Prostate gland (tissue), 2 donors: ENCODE measurements around the gene FOXE3. TPM values are rescaled to one million over a fixed set of nuclear protein-coding genes. Genes with fewer than 3 reads are reported as not detected.
A peak's percentile ranks its signal among the peaks of the same experiment; 100 is the strongest.

Experiments used
- DNase-seq: peaks from one replicate; pipeline ENCODE4 v3.0.0-alpha.2; 2019; ENCODE audit warnings: low spot score
- H3K27ac ChIP-seq, 2 donors: fragments of 200-600 bp; sonication (generic); 2 replicates each; pipeline ENCODE4 v1.5.1; 2017 to 2019
- H3K27me3 ChIP-seq: fragments of 200-600 bp; sonication (generic); replicated peaks from 2 replicates; pipeline ENCODE4 v1.5.1; 2019; ENCODE audit not compliant: insufficient read depth
- H3K36me3 ChIP-seq, 2 donors: fragments of 200-600 bp; sonication (generic); 1 replicate in 1 of 2; 2 replicates in 1 of 2; pipeline versions ENCODE4 v1.5.1 to v1.8.1; 2017 to 2019
- H3K4me1 ChIP-seq: fragments of 200-600 bp; sonication (generic); replicated peaks from 2 replicates; pipeline ENCODE4 v1.5.1; 2019
- H3K4me3 ChIP-seq, 2 donors: fragments of 200-600 bp; sonication (generic); 2 replicates each; pipeline ENCODE4 v1.5.1; 2017 to 2019
- H3K9me3 ChIP-seq: fragments of 200-600 bp; sonication (generic); 2 replicates; pipeline ENCODE4 v1.5.1; 2017
- POLR2A ChIP-seq: fragments of 450-650 bp; IDR thresholded peaks from one replicate; pipeline ENCODE4 v1.6.1; 2016; ENCODE audit warnings: antibody characterized with exemption, mild to moderate bottlenecking
- POLR2AphosphoS5 ChIP-seq: sonication (generic); formaldehyde crosslinking; IDR thresholded peaks from one replicate; pipeline ENCODE4 v1.6.1; 2017; ENCODE audit warnings: antibody characterized with exemption
- WGBS: methylation state at CpG from one replicate; pipeline ENCODE4 v1.1.5; 2018; 5-methylcytosine and 5-hydroxymethylcytosine counted together
- intact Hi-C: fragments of 100-400 bp; cut with DNase I; formaldehyde crosslinking; loops from one replicate; pipeline ENCODE4 v1.14.2; 2022
- total RNA-seq, 2 donors: library from RNA; depleted of rRNA; stranded (reverse); fragments of >200 nt; gene quantifications; one replicate each; pipeline ENCODE4 v1.1.0, GENCODE V29; 2016
- TF ChIP-seq, protein P1 (sequence below), 4 experiments: fragments of 200-600 bp in 2 of 4; fragments of 450-650 bp in 2 of 4; sonication (generic) in 2 of 4; IDR thresholded peaks; 1 replicate in 3 of 4; 2 replicates in 1 of 4; pipeline ENCODE4 v1.5.1; 2016 to 2019; ENCODE audit warnings: antibody characterized with exemption in 4 of 4, mild to moderate bottlenecking in 2 of 4, moderate library complexity in 2 of 4

FOXE3 gene
- total RNA-seq, 2 donors from 2014 or later: 0.28 TPM; not detected in 1

DNA sequence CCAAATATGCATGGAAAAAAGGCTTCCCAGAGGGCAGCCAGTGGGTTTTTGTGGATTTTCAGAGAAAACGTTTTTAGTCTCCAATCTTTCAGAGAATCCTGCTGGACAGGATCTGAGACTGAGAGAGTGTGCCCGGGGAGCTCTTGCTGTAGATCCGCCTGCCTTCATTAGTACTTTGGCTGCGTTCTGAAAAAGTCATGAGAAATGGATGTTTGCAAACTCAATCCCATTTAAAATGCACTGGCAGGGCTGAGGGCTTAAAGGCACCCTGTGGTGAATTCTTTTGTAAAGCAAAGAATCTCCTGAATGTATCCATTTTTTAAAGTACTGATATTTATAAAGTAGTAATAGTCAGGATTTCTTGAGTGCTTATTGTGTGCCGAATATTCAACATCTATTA is 44.0 kb downstream of the FOXE3 start:
- 30% methylated on average over 5 of the region's 5 CpGs for WGBS
- Histone ChIP-seq H3K4me1 (no peaks in the 10 kb centered on the region), H3K9me3 (no peaks in the 10 kb centered on the region), H3K27ac (no peak overlapping the region), H3K27me3 (no peaks in the 10 kb centered on the region), H3K36me3 (no peaks in the 10 kb centered on the region), H3K4me3 (no peak overlapping the region)
- intact Hi-C loops: no loop called here
- DNase-seq: no peak
- no peak for TF ChIP-seq POLR2A

DNA sequence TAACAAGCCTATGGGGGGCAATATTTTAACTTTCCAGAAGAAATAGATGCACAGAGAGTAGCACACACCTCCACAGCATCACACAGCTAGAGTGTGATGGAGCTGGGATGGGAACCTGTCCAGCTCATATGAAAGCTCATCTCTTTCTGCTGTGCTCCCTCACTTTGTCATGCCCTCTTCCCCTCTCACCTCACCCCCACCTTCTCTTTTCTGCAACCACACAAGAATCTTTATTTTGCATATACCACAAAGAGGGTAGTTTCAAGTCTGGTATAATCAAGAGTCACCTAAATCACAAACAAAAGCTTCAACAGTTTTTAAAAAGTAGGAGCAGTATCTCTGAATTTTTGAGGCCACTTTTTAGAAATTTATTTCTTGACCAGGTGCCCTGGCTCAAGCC is 44.4 kb downstream of the FOXE3 start:
- intact Hi-C loops: no loop called here
- no peaks in the 10 kb centered on the region for H3K9me3 ChIP-seq
- no peaks in the 10 kb centered on the region for H3K4me1 ChIP-seq
- H3K36me3 ChIP-seq: no peaks in the 10 kb centered on the region
- TF ChIP-seq POLR2AphosphoS5 (no peak), POLR2A (no peak)
- TF ChIP-seq, protein P1, sequence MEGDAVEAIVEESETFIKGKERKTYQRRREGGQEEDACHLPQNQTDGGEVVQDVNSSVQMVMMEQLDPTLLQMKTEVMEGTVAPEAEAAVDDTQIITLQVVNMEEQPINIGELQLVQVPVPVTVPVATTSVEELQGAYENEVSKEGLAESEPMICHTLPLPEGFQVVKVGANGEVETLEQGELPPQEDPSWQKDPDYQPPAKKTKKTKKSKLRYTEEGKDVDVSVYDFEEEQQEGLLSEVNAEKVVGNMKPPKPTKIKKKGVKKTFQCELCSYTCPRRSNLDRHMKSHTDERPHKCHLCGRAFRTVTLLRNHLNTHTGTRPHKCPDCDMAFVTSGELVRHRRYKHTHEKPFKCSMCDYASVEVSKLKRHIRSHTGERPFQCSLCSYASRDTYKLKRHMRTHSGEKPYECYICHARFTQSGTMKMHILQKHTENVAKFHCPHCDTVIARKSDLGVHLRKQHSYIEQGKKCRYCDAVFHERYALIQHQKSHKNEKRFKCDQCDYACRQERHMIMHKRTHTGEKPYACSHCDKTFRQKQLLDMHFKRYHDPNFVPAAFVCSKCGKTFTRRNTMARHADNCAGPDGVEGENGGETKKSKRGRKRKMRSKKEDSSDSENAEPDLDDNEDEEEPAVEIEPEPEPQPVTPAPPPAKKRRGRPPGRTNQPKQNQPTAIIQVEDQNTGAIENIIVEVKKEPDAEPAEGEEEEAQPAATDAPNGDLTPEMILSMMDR (IDR thresholded peaks at IDR 0.05): no peak
- no peak overlapping the region for H3K27ac ChIP-seq
- no peak for DNase-seq
- no peaks in the 10 kb centered on the region for H3K27me3 ChIP-seq
- H3K4me3 ChIP-seq: no peak overlapping the region

- Histone ChIP-seq H3K27me3 (no peaks in the 10 kb centered on the region), H3K9me3 (no peaks in the 10 kb centered on the region), H3K27ac (no peak overlapping the region), H3K36me3 (no peaks in the 10 kb centered on the region), H3K4me1 (no peaks in the 10 kb centered on the region), H3K4me3 (no peak overlapping the region)
- WGBS: 21% methylated on average over 3 of the region's 3 CpGs
- TF ChIP-seq POLR2AphosphoS5 (no peak), POLR2A (no peak)
- TF ChIP-seq, protein P1 (IDR thresholded peaks at IDR 0.05): no peak
- intact Hi-C loops: no loop called here
- DNase-seq: peak; percentile 19
These were observed 49.5 kb downstream of the FOXE3 start for GRCh38 chr1:47465605-47466004.

Other genes starting within 250 kb of the FOXE3 start
- gene PDZK1IP1, start 226.2 kb upstream of the FOXE3 start, total RNA-seq: 10 to 100 TPM in 1 of 2 donors, 1 to 10 TPM in 1; 5.9 to 36.1 TPM
- 1 to 10 TPM; 1.0 to 1.8 TPM for gene TAL1, start 184.1 kb upstream of the FOXE3 start, total RNA-seq
- gene STIL, start 102.1 kb upstream of the FOXE3 start, total RNA-seq: 1 to 10 TPM; 1.5 to 5.9 TPM
- 100 to 1,000 TPM in 1 of 2 donors, 10 to 100 TPM in 1; 54.9 to 152 TPM for gene CMPK1, start 82.5 kb upstream of the FOXE3 start, total RNA-seq
- gene FOXD2, start 21.8 kb downstream of the FOXE3 start, total RNA-seq: 1 to 10 TPM; 1.2 to 1.8 TPM